ENCODE data around the gene SH3BGR. TPM values are rescaled to one million over a fixed set of nuclear protein-coding genes. Genes with fewer than 3 reads are reported as not detected.
"Not testable (repeated sequence)": the region's sequence is repeated elsewhere in the genome, so short reads cannot be mapped to it uniquely, and the experiment has no call there.

Gene SH3BGR
- total RNA-seq, 1 donor from 2014 or later: 7.9 TPM

DNA sequence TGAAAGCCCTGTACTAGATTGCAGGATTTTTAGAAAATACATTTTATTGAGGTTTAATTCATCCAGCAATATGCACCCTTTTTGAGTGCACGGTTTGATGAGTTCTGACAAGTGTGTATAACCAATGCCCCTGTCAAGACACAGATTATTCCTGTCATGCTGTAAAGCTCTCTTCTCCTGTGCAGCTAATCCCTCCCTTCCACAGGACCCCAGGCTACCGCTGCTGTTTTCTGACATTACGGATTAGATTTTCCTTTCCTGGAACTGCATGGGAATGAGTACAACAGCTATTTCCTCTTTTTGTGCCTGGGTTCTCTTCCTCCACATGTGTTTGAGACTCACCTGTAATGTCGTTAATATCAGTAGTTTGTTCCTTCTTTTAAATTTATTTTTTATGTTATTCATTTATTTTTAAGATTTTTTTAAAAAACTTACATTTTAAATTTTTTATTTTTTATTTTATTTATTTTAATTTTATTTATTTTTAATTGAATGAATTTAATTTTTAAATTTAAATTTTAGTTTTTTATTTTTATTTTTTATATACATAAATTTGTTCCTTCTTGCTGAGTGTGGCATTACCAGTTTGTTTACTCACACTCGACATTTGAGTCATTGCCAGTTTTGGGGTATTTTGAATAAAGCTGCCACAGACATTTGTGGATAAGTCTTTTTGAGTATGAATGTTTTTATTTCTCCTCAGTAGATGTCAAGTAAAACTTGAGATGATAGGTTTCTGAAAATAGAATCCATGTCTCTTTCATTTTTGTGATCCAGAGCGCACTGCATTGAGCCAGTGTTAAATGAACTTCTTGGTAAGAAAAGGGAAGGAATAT, 82.0 kb downstream of the SH3BGR start:
- ATAC-seq (no peak), DNase-seq (ENCODE audit: low spot score) (no peak)
- intact Hi-C loops (cut with DNase I): no loop called here

- intact Hi-C loops (cut with DNase I): no loop called here
These were observed 84.1 kb downstream of the SH3BGR start for GRCh38 chr21:39535646-39536437.

DNA sequence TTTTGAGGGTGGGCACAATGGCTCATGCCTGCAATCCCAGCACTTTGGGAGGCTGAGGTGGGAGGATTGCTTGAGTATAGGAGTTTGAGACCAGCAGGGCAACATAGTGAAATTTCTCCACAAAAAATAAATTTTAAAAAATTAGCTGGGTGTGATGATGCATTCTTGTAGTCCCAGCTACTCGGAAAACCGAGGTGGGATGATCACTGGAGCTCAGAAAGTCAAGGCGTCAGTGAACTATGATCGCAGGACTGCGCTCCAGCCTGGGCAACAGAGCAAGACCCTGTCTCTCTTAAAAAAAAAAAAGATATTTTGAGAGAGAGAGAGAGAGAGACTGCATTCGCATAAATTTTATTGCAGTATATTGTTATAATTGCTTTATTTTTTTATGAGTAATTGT, 85.1 kb downstream of the SH3BGR start:
- DNase-seq (ENCODE audit: low spot score) (no peak), ATAC-seq (no peak)

More at GRCh38 chr21:39535646-39536437, 84.1 kb downstream of the SH3BGR start:
- ATAC-seq (no peak), DNase-seq (ENCODE audit: low spot score) (no peak)

GRCh38 chr21:39537571-39537970, 85.8 kb downstream of the SH3BGR start:
- no peak for DNase-seq (ENCODE audit: low spot score)
- no peak for ATAC-seq
- intact Hi-C loops (cut with DNase I): no loop called here

More for the DNA sequence above, 85.1 kb downstream of the SH3BGR start:
- intact Hi-C loops (cut with DNase I): no loop called here

GRCh38 chr21:39538453-39539042, 86.8 kb downstream of the SH3BGR start:
- DNase-seq (ENCODE audit: low spot score) (no peak), ATAC-seq (no peak)
- intact Hi-C loops (cut with DNase I): no loop called here

DNA sequence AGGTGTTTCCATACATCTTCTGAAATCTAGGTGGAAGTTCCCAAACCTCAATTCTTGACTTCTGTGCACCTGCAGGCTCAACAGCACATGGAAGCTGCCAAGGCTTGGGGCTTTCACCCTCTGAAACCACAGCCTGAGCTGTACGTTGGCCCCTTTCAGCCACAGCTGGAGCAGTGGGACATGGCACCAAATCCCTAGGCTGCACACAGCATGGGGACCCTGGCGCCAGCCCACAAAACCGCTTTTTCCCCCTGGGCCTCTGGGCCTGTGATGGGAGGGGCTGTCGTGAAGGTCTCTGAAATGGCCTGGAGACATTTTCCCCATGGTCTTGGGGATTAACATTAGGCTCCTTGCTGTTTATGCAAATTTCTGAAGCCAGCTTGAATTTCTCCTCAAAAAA, 88.6 kb downstream of the SH3BGR start:
- ATAC-seq; DNase-seq (ENCODE audit: low spot score); intact Hi-C loops (cut with DNase I): not testable (repeated sequence)

GRCh38 chr21:39542736-39543135, 91.0 kb downstream of the SH3BGR start:
- no peak for ATAC-seq
- intact Hi-C loops (cut with DNase I): no loop called here

DNA sequence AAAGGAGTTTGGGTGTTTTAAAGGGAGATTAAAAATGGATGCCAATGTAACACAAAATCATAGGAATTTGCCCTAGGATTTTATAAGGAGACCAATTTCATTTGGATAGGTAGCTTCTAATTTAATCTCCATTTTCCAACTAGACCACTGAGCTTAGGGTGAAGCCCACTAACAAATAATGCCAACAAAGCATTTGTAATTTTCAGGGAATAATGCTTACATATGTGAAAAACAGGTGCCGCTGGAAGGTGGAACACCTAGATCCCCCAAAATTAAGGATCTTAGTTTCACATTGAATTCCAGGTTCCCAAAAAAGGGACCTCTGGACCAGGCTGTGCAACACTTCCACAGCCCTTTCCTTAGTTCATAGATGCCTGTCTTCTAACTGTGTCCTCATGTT, 94.8 kb downstream of the SH3BGR start:
- intact Hi-C loops (cut with DNase I): no loop called here
- ATAC-seq (no peak), DNase-seq (ENCODE audit: low spot score) (no peak)

More at GRCh38 chr21:39542736-39543135, 91.0 kb downstream of the SH3BGR start:
- DNase-seq (ENCODE audit: low spot score): no peak

DNA sequence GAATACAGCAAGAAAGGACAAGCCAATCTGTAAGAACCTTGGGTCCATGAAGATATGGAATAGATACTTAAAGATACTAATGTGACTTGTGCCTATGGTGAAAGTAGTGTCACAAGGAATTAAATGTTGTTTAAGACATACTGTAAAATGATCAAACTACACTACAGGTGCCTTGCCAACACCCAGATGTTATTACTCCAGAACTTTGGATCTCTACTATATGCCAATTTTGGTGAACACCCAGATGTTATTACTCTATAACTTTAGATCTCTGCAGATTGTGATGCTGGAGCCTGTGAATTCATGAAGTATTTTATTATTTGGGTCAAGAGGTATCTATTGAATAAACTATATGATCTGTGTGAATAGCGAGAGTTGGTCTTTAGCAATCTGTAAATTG, 101.1 kb downstream of the SH3BGR start:
- DNase-seq (ENCODE audit: low spot score) (no peak), ATAC-seq (no peak)
- intact Hi-C loops (cut with DNase I): no loop called here

- no peak for ATAC-seq
- no peak for DNase-seq (ENCODE audit: low spot score)
- intact Hi-C loops (cut with DNase I): no loop called here
These were observed 101.6 kb downstream of the SH3BGR start for GRCh38 chr21:39553331-39553730.

DNA sequence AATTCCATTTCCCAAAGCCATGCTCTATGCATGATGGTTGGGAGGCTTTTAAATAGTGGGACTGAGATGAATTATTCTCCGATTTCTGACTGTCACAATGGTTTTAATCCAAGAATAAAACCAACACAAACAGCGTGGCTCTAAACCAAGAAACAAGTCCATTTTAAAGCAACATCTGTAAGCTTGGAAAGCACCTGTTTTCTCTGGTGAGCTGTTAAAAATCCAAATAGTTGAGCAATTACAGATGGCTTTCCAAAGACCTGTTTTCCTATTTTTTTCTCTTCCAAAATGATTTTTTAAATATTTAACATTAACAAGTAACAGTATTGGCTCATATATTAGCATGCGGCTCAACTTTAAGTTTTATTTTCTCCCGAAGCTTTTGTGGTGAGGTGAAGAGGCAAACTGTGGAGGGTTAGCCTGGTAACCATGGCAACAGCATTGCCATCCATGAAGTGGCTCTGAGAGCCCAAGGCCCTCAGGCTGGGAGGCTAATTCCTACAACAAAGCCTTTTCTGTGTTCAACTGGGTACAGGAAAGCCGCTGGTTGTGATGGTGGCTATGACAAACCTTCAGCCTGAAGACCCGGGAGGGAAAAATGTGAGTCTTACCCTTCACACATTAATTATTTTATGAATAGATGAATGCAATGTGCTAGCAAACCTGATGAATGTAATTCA, 104.3 kb downstream of the SH3BGR start:
- ATAC-seq: peak; percentile 24
- no peak for DNase-seq (ENCODE audit: low spot score)

GRCh38 chr21:39559511-39559910, 107.7 kb downstream of the SH3BGR start:
- DNase-seq (ENCODE audit: low spot score): no peak
- intact Hi-C loops (cut with DNase I): no loop called here
- no peak for ATAC-seq

More for the DNA sequence above, 104.3 kb downstream of the SH3BGR start:
- intact Hi-C loops (cut with DNase I): no loop called here

DNA sequence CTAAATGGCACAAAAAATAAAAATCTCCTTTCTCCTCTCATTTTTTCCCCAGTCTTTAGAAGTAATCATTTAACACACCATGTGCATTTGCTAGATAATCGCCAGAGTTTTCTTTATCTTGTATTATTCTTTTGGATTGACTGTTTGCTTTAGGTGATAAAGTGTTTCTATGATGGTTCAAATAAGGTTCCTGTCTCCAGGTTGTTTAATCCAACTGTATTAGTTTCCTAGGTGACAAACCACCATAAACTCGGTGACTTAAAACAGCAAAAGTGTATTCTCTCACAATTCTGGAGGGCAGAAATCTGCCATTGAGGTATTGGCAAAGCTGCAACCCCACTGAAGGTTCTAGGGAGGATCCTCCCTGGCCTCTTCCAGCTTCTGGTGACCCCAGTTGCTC, 109.4 kb downstream of the SH3BGR start:
- intact Hi-C loops (cut with DNase I): loop anchor here (5.0 kb wide), 1 partner anchor 366 kb away; no protein-coding TSS in a partner anchor
- ATAC-seq (no peak), DNase-seq (ENCODE audit: low spot score) (no peak)

GRCh38 chr21:39562791-39563770, 111.3 kb downstream of the SH3BGR start:
- no peak for ATAC-seq
- intact Hi-C loops (cut with DNase I): loop anchor here (5.0 kb wide), 1 partner anchor 364 kb away; no protein-coding TSS in a partner anchor
- DNase-seq (ENCODE audit: low spot score): no peak

DNA sequence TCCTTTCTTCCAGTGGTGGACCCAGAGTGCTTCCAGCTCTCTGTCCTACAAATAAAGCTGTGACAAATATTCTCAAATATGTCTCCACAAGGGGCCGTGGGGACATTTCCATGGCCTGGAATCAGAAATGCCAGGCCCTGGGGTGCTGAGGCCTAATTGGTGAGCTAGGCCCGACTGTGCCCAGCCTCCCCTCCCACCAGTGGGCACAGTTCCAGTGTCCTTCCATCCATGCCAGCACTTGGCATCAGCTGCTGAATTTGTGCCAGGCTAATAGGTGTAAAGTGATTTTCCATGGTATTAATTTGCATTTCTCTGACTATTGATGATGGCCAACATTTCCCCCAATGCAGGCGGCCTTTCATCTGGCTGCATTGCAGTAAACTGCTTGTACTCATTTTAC, 112.4 kb downstream of the SH3BGR start:
- intact Hi-C loops (cut with DNase I): loop anchor here (5.0 kb wide), 1 partner anchor 363 kb away; no protein-coding TSS in a partner anchor
- no peak for ATAC-seq
- no peak for DNase-seq (ENCODE audit: low spot score)
